HG02973 (cell line): ENCODE measurements around the gene MS4A18.

Source experiments
- ATAC-seq: cut with Tn5 transposase; IDR thresholded peaks from one replicate; pipeline ENCODE4 v1.9.1; 2021; ENCODE audit warnings: moderate library complexity; ENCODE audit not compliant: unreplicated experiment

The MS4A18 gene

GRCh38 chr11:60765355-60765754, 40.8 kb downstream of the MS4A18 start:
- ATAC-seq: no peak

GRCh38 chr11:60766547-60766946, 42.0 kb downstream of the MS4A18 start:
- no peak for ATAC-seq

DNA sequence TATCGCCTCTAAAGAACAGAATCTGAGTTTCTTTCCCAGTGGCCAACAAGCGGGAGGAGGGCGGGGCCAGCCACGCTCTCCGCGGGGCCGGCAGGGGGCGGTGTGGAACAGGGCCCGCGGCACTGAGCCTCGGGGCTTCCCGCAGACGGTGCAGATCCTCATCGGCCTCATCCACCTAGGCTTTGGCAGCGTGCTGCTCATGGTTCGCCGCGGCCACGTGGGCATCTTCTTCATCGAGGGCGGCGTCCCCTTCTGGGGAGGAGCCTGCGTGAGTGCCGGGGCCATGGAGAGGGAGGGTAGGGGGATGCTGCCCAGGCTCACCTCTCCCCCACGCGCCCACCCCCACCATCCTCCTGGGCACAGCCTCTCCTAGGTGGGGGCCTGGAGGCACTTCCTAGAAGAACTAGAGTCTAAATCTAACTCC, 42.9 kb downstream of the MS4A18 start:
- ATAC-seq: no peak

- no peak for ATAC-seq
Measured at GRCh38 chr11:60768202-60768601, 43.7 kb downstream of the MS4A18 start.

- no peak for ATAC-seq
Measured at GRCh38 chr11:60769273-60769672, 44.8 kb downstream of the MS4A18 start.

GRCh38 chr11:60769811-60770210, 45.3 kb downstream of the MS4A18 start:
- no peak for ATAC-seq

DNA sequence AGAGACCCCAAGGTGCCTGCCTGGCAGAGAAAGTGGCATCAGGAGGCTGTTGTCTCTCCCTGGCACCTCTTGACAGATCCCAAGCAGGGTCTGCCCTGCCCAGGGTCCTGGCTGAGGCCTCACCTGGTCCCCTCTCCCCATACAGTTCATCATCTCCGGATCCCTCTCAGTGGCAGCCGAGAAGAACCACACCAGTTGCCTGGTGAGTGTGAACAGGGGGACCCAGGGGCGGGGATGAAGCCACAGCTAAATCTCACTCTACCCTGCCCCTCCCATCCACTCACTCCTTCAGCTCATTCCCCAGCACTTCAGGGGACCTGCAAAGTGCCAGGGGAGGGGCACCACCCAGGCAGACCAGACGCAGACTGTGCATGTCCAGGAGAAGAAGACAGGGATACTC, 46.6 kb downstream of the MS4A18 start:
- no peak for ATAC-seq

DNA sequence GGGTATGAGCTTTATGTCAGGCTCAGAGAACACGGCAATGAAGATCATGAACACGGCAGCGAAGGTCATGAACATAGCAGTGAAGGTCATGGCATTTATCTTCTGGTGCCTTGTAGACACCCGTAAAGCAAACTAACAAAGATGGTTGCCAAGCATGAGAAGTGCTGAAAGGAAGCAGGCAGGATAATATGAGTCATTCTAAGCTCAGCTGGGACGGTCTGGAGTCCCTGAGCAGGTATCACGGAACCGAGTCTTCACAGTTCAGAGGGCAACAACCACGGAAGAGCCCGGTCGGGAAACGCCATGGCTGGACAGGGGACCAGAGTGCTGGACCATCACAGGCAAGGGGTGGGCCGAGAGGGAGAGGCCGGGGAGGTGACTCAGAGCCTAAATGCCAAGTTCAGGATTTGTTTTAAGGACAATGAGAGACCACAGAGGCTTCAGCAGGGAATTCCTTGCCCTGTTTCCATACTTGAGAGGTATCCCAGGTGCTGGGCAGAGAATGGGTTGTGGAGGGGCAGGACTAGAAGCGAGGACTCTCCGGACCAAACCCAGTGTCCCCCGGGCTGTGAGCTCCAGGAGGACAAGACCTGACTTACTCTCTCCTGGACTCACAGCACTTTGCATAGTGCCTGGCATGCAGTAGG, 47.5 kb downstream of the MS4A18 start:
- ATAC-seq: peak; percentile 41

DNA sequence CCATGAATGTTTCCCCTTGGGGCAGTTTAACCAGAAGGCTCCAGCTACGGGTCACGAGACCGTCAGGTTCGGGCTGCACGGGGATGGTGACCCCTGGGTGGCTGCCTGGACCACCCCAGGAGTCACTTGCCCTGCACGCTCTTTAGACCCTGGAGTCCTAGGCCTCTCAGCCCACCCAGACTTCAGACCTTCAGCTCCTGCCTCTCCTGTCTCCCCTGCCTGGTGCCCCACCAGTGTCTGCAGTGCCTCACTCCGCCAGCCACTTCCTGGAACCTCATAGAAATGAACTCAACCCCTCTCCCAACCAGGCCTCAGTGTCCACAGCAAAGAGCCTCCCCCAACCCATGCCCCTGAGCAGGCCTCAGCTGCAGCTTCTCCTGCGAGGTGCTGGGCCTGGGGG, 48.1 kb downstream of the MS4A18 start:
- no peak for ATAC-seq

GRCh38 chr11:60774726-60775125, 50.2 kb downstream of the MS4A18 start:
- ATAC-seq: no peak

GRCh38 chr11:60775420-60775961, 51.0 kb downstream of the MS4A18 start:
- peak; percentile 46 for ATAC-seq

GRCh38 chr11:60776167-60776566, 51.6 kb downstream of the MS4A18 start:
- no peak for ATAC-seq

GRCh38 chr11:60777106-60777505, 52.6 kb downstream of the MS4A18 start:
- ATAC-seq: no peak

DNA sequence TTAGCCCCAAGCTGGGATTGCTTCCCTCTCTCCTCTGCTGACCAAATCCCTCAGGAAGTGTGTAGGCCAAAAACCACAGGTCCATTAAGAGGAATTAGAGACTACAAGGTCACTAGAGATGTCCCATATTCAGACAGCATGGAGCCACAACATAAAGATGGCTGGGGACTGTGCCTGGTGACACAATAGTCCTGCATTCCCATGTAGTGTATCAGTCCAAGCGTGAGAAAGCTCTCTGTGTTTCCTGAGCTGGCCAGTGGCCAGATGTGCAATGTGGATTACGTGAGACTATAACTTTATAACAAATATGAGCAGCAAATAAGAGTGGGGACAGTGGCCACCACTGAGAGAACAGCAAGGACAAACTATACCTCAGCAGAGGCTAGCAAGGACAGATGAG, 53.1 kb downstream of the MS4A18 start:
- no peak for ATAC-seq

GRCh38 chr11:60780065-60780464, 55.5 kb downstream of the MS4A18 start:
- no peak for ATAC-seq

- ATAC-seq: no peak
Measured at GRCh38 chr11:60780774-60781173, 56.3 kb downstream of the MS4A18 start.

DNA sequence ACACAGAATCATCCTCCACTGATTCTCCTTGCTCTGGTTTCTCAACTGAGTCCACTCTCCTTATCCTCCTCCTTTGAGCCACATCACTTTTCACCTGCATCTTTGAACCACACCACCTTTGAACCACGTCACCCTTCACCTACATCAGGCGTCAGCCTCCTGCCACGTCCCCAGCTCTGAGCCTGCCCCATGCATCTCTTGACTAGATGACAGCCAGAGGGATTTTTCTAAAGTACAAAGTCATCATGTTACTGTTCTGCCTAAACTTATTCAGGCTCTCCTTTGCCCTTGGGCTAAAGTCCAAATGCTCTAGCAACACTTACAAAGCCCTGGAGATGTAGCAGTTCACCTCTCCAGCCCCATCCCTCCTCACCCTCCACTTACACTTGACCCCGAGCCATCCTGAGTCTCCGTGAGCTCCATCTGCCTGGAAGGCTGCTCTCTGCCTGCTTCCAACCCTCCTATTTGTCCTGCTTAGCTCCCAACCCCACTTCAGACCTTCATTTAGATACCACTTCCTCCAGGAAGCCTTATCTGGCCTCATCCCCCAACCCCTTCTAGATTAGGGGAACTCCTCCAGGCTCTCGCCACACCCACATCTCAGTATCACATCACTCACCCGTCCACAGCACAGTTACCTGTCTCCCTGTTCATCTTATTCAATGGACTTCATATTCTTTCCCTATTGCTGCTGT, 56.9 kb downstream of the MS4A18 start:
- ATAC-seq: no peak

DNA sequence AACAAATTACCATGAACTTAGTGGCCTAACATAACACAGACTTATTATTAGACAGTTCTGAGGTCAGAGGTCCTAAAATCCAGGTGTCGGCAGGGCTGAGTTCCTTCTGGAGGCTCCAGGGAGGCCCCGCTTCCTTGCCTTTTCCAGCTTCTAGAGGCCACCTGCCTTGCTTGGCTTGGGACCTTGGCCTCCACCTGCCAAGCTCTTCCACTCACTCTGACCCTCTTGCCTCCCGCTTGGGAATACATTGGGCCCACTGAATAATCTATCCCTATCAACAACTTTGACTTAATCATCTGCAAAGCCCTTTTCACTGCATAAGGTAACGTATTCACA, 57.4 kb downstream of the MS4A18 start:
- ATAC-seq: no peak

GRCh38 chr11:60782393-60783140, 58.0 kb downstream of the MS4A18 start:
- no peak for ATAC-seq

DNA sequence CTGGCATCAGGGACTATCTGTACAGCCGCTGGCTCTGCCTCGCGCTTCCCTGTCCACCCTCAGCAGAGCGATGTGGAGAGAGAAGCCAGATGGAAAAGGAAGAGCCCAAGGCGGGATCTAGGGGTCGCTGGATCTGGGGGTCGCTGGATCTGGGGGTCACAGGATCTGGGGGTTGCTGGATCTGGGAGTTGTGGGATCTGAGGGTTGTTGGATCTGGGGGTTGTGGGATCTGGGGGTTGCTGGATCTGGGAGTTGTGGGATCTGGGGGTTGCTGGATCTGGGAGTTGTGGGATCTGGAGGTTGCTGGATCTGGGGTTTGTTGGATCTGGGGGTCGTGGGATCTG, 58.6 kb downstream of the MS4A18 start:
- no peak for ATAC-seq

DNA sequence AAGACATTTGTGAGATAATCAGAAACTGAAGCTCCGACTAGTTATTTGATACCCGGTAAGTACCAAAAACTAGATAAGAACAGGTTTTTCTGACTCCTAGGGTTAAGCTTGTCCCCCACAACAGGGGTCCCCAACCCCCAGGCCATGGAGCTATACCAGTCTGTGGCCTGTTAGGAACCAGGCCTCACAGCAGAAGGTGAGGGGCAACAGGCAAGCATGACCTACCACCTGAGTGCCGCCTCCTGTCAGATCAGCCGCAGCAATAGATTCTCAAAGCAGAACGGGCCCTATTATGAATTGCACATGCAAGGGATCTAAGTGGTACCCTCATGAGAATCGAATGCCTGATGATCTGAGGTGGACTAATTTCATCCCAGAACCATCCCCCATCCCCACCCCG, 59.4 kb downstream of the MS4A18 start:
- ATAC-seq: no peak

DNA sequence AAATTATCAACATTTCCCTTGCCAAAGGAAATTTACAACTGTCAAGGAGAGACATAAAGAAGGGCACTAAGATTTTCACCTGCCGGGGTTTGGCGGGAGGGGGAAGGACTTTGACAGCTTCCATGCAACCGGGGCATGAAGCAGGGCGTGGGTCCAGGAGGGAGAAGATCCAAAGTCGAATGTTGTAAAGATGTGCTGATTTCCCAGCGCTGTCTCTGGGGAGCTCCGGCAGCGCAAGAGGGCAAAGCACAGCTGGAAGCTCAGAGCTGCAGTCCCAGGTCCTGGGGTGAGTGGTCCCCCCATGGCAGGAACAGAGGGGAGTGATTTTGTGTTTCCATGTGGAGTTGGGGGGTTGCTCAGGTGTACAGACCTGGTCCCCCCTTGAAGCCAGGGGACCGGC, 60.6 kb downstream of the MS4A18 start, which contains the start of gene MS4A10:
Gene MS4A10 (plus strand): TSS at position 198 of the 400 bp plus-strand sequence. CDS start 5,003 bp downstream, outside the sequence.
- no peak for ATAC-seq
